Measurements from ENCODE around the gene PLEKHG3.

Gene PLEKHG3

GRCh38 chr14:64745511-64746091 is 41.4 kb downstream of the PLEKHG3 start:
- no peak for DNase-seq (ENCODE audit: low read depth in 2 of 2, low spot score in 1 of 2)

GRCh38 chr14:64746298-64747250 is 42.4 kb downstream of the PLEKHG3 start:
- no peak for DNase-seq (ENCODE audit: low read depth in 2 of 2, low spot score in 1 of 2)

GRCh38 chr14:64747327-64747726 is 43.1 kb downstream of the PLEKHG3 start:
- DNase-seq (ENCODE audit: low read depth in 2 of 2, low spot score in 1 of 2) = no peak

GRCh38 chr14:64748521-64748920 is 44.3 kb downstream of the PLEKHG3 start:
- no peak for DNase-seq (ENCODE audit: low read depth in 2 of 2, low spot score in 1 of 2)

- DNase-seq (ENCODE audit: low read depth in 2 of 2, low spot score in 1 of 2) = no peak
Measured at GRCh38 chr14:64748995-64749714, 44.9 kb downstream of the PLEKHG3 start.

GRCh38 chr14:64752909-64753308 is 48.7 kb downstream of the PLEKHG3 start:
- no peak for DNase-seq (ENCODE audit: low read depth in 2 of 2, low spot score in 1 of 2)

GRCh38 chr14:64753374-64753773 is 49.1 kb downstream of the PLEKHG3 start:
- no peak for DNase-seq (ENCODE audit: low read depth in 2 of 2, low spot score in 1 of 2)

GRCh38 chr14:64753999-64754398 is 49.8 kb downstream of the PLEKHG3 start:
- no peak for DNase-seq (ENCODE audit: low read depth in 2 of 2, low spot score in 1 of 2)

- no peak for DNase-seq (ENCODE audit: low read depth in 2 of 2, low spot score in 1 of 2)
Measured at GRCh38 chr14:64754685-64755084, 50.5 kb downstream of the PLEKHG3 start.

- DNase-seq (ENCODE audit: low read depth in 2 of 2, low spot score in 1 of 2) = peak; percentile 27 to 28
Measured at GRCh38 chr14:64755781-64756221, 51.6 kb downstream of the PLEKHG3 start.

GRCh38 chr14:64756712-64757111 is 52.5 kb downstream of the PLEKHG3 start:
- DNase-seq (ENCODE audit: low read depth in 2 of 2, low spot score in 1 of 2) = no peak

- no peak for DNase-seq (ENCODE audit: low read depth in 2 of 2, low spot score in 1 of 2)
Measured at GRCh38 chr14:64757601-64758000, 53.4 kb downstream of the PLEKHG3 start.

- DNase-seq (ENCODE audit: low read depth in 2 of 2, low spot score in 1 of 2) = no peak
Measured at GRCh38 chr14:64758025-64758521, 53.8 kb downstream of the PLEKHG3 start.

- no peak for DNase-seq (ENCODE audit: low read depth in 2 of 2, low spot score in 1 of 2)
Measured at GRCh38 chr14:64758691-64759554, 54.7 kb downstream of the PLEKHG3 start.

GRCh38 chr14:64759555-64759938 is 55.3 kb downstream of the PLEKHG3 start:
- no peak for DNase-seq (ENCODE audit: low read depth in 2 of 2, low spot score in 1 of 2)

- DNase-seq (ENCODE audit: low read depth in 2 of 2, low spot score in 1 of 2) = peak in 1 of 2 donors; percentile 23
Measured at GRCh38 chr14:64760146-64760755, 56.0 kb downstream of the PLEKHG3 start.

GRCh38 chr14:64760916-64761315 is 56.7 kb downstream of the PLEKHG3 start:
- DNase-seq (ENCODE audit: low read depth in 2 of 2, low spot score in 1 of 2) = no peak

- no peak for DNase-seq (ENCODE audit: low read depth in 2 of 2, low spot score in 1 of 2)
Measured at GRCh38 chr14:64761441-64762043, 57.3 kb downstream of the PLEKHG3 start.

All from stimulated activated CD8-positive, alpha-beta memory T cell treated with anti-CD3 and anti-CD28 coated beads, Interleukin-4, amount 100 ng/mL, for 4 hours (primary cell).